Fibroblast of villous mesenchyme (primary cell): ENCODE measurements around the gene PGAP3. TPM values are rescaled to one million over a fixed set of nuclear protein-coding genes. Genes with fewer than 3 reads are reported as not detected.
A peak's percentile ranks its signal among the peaks of the same experiment; 100 is the strongest.

Experiments
- DNase-seq: peaks from one replicate; pipeline ENCODE4 v3.0.0-alpha.2; 2010; ENCODE audit warnings: low read depth
- H3K4me3 ChIP-seq: 2 replicates; pipeline ENCODE4 v1.5.1; 2011; ENCODE audit warnings: low read depth, mild to moderate bottlenecking, low read length
- total RNA-seq: library from RNA; depleted of rRNA; stranded (reverse); fragments of >200 nt; gene quantifications from 2 replicates; pipeline ENCODE4 v1.2.3, GENCODE V29; 2012
- TF ChIP-seq, protein P1 (sequence below): IDR thresholded peaks from 2 replicates; pipeline ENCODE4 v1.5.1; 2012; ENCODE audit warnings: low read depth, mild to moderate bottlenecking, low read length; ENCODE audit not compliant: insufficient read depth

PGAP3 gene
- total RNA-seq, 1 donor = 4.7 TPM

DNA sequence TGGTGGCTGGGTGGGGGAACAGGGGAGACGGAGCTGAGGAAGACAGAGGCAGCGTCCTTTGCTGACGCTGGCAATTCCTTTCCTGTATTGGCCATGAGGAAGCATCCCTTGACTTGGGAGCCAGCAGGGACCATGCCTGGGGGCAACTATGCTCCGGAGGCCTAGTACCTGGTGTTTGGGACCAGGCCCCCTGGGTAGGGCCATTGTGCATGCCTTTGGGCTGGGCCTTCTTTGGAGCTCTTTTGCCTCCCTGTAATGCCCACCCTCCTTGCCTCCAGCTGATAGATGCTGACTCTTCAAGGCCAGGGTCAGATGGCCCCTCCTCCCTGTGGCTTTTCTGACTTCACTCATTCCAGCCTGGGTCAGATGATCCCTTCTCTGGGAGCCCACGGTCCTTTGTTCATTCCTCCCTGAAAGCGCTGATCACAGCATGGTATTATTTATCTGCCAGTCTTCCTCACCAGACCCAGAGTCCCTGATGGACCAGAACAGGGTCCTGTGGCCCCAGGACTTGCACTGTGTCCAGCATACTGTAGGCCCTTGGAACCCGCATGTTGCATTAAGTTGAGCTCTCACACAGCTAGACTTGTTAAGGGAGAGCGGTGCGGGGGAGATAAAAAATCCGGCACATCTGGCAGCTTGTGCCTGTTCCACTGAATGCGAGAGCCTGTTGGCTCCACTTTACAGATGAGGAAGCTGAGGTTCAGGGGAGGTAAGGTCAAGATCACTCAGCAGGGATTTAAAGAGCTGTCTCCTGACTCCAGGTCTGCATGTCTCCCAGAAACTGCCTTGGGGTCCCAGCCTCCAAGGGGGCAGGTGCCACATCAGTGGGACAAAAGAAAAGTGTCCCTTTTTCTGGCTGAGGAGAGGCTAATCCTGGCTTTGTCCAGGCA is 48.0 kb downstream of the PGAP3 start:
- no peak overlapping the region for H3K4me3 ChIP-seq
- TF ChIP-seq, protein P1, sequence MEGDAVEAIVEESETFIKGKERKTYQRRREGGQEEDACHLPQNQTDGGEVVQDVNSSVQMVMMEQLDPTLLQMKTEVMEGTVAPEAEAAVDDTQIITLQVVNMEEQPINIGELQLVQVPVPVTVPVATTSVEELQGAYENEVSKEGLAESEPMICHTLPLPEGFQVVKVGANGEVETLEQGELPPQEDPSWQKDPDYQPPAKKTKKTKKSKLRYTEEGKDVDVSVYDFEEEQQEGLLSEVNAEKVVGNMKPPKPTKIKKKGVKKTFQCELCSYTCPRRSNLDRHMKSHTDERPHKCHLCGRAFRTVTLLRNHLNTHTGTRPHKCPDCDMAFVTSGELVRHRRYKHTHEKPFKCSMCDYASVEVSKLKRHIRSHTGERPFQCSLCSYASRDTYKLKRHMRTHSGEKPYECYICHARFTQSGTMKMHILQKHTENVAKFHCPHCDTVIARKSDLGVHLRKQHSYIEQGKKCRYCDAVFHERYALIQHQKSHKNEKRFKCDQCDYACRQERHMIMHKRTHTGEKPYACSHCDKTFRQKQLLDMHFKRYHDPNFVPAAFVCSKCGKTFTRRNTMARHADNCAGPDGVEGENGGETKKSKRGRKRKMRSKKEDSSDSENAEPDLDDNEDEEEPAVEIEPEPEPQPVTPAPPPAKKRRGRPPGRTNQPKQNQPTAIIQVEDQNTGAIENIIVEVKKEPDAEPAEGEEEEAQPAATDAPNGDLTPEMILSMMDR = no peak
- DNase-seq = no peak

DNA sequence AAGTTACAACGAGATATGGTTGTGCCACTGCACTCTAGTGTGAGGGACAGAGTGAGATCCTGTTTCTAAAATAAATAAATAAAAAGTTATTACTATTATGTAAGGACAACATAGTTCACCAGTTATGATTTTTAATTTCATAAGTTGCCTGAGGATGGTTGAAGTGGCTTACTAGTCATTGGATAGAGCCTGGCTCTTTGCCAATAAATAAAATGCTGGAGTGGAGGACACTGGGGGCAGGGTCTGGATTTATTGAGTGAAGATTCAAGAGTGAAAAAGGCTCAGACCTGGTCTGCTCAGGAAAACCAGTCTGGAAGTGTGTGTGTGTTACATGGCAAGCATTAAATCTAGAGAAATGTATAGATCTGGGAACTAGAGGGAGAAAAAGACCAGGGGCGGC is 48.8 kb downstream of the PGAP3 start:
- H3K4me3 ChIP-seq = no peak overlapping the region
- no peak for DNase-seq
- TF ChIP-seq, protein P1 = no peak

DNA sequence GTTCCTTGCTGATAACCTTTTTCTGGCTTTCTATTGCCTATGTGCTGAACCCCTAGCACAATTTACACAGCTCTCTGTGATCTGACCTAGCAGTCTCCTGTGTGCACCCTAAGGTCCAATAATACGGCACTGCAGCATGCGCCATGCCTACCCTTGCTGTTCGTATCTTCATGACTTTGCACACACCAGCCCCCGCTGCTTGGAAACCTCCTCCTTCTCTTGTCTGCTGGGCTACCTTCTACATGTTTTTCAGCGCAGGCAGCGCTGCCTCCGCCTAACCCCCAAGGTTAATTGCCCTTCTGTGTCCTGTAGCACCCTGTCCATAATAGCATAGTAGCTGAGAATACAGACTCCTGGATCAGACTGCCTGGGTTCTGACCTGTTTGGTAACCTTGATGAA is 49.5 kb downstream of the PGAP3 start:
- TF ChIP-seq, protein P1 = no peak
- H3K4me3 ChIP-seq = peak overlapping the region; percentile 97

DNA sequence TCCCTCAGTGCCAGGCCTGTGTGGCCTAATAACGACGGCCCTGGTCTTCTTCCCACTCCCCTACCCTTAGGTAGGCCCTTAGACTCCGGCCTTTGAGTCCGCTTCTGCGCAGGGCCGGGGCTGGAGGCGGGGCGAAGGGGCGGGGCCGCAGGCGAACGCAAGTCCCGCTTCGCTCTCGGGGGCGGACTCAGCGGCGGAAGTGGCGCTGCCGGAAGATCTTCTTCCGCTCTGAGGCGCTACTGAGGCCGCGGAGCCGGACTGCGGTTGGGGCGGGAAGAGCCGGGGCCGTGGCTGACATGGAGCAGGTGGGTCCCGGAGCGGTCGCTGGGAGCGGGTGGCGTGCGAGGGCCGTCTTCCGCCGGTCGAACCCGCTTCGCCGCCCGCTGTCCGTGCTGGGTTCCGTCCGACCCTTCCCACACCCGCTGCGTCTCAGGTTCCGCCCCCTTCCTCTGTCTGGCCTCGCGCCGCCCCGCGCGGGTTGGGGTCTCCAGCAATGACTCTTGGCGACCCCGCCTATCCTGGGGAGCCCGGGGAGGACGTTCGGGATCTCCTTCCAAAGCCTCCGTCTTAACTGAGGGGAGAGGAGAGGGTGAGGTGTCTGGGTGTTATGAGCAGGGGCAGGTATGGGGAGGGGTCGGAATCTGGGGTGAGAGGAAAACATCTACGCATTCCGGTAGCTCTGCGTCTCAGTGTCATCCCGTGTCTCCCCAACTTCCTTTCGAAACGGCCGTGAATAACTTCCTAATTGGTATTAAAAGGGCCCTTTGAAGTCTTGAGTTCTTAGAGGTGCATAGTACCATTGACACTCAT is 50.7 kb downstream of the PGAP3 start, which contains the start of gene STARD3:
Gene STARD3, plus strand, starts transcription at position 218 of the 810 bp plus-strand sequence. CDS start 16,388 bp downstream, outside the sequence.
- DNase-seq = peak; percentile 89
- TF ChIP-seq, protein P1 = no peak

More for the DNA sequence above, 49.5 kb downstream of the PGAP3 start:
- DNase-seq = no peak

DNA sequence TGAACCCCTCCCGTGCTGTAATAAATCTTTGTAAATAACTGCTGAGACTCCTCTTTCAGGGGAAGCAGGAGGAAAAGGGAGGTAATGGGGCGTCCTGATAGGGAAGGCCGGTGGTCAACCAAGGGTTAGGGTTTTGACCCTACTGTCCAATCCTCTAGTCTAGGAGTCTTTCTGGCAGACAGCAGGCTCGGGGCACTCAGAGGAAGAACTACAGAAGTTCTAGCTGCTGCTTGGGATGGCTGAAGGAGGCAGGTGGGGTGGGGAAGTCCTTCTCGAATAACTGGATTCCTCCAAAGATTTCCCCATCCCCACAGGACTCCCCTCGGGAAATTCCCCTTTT is 51.3 kb downstream of the PGAP3 start:
- TF ChIP-seq, protein P1 = no peak
- H3K4me3 ChIP-seq = peak overlapping the region; percentile 97
- DNase-seq = no peak

More for the DNA sequence above, 50.7 kb downstream of the PGAP3 start, which contains the start of gene STARD3:
- peak within 1 kb of the TSS; percentile 97 for H3K4me3 ChIP-seq

DNA sequence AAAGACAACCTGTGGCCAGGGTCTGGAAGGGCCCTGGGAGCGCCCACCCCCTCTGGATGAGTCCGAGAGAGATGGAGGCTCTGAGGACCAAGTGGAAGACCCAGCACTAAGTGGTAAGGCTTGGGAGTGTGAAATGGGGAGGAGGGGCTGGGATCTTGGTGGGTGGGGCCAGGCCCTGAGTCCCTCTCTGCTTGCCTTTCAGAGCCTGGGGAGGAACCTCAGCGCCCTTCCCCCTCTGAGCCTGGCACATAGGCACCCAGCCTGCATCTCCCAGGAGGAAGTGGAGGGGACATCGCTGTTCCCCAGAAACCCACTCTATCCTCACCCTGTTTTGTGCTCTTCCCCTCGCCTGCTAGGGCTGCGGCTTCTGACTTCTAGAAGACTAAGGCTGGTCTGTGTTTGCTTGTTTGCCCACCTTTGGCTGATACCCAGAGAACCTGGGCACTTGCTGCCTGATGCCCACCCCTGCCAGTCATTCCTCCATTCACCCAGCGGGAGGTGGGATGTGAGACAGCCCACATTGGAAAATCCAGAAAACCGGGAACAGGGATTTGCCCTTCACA is 52.2 kb downstream of the PGAP3 start:
- TF ChIP-seq, protein P1 = no peak
- H3K4me3 ChIP-seq = no peak overlapping the region
- DNase-seq = no peak
